PFSK-1 (cell line): ENCODE results near the gene TNS3.

Source experiments
- FOXP2 ChIP-seq: optimal IDR thresholded peaks from 2 replicates; pipeline ENCODE3; 2011; ENCODE audit warnings: borderline replicate concordance, control low read depth, inconsistent platforms; ENCODE audit not compliant: insufficient read depth; ENCODE audit errors: extremely low read length, extremely low read depth
- POLR2AphosphoS5 ChIP-seq: IDR thresholded peaks from 2 replicates; pipeline ENCODE4 v1.6.1; 2012; ENCODE audit warnings: low read depth, mild to moderate bottlenecking, control low read depth, low read length, moderate library complexity
- SIN3A ChIP-seq: IDR thresholded peaks from 2 replicates; pipeline ENCODE4 v1.6.1; 2012; ENCODE audit warnings: mild to moderate bottlenecking, low read length, moderate library complexity, borderline replicate concordance; ENCODE audit not compliant: insufficient read depth
- TAF1 ChIP-seq: IDR thresholded peaks from 2 replicates; pipeline ENCODE4 v1.6.1; 2012; ENCODE audit warnings: low read length, control low read depth, borderline replicate concordance; ENCODE audit not compliant: insufficient read depth
- TF ChIP-seq, protein P1 (sequence below), 2 experiments: IDR thresholded peaks; 2 replicates each; pipeline versions ENCODE4 v1.6.1 to v1.8.0; 2011 to 2012; ENCODE audit warnings: low read depth in 2 of 2, low read length in 2 of 2, control low read depth in 1 of 2, inconsistent platforms in 1 of 2, mild to moderate bottlenecking in 1 of 2, moderate library complexity in 1 of 2; ENCODE audit not compliant: insufficient read depth in 1 of 2

The TNS3 gene

DNA sequence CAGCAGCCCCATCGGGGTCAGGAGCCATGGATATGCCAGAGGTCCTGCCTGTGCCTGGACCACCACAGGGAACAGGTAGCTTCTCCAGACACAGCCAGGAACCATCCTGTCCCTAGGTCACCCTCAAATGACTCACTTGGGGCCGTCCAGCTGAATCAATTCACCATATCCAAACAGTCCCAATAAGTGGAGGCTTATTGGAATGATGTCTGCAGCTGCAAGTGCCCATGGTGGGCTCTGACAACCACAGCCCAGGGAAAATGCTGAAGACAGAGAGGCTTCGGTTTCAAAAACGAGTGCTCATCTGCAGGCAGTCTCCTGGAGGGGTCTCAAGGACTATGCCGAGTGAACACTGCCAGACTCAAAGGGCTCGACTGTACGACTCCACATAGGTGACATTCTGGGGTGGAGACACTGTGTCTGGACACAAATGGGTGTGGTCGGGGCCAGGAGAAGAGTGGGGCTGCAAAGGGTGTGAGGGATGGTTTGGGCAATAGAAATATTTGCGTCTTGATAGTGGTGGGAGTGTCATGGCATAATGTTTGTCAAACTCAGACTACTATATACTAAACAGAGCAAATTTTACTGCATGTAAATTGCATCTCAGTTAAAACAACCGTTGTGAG lies 204.8 kb downstream of the TNS3 start:
- TF ChIP-seq POLR2AphosphoS5, result no peak
- TF ChIP-seq SIN3A, result no peak
- no peak for TF ChIP-seq FOXP2
- no peak for TF ChIP-seq TAF1
- TF ChIP-seq, protein P1, sequence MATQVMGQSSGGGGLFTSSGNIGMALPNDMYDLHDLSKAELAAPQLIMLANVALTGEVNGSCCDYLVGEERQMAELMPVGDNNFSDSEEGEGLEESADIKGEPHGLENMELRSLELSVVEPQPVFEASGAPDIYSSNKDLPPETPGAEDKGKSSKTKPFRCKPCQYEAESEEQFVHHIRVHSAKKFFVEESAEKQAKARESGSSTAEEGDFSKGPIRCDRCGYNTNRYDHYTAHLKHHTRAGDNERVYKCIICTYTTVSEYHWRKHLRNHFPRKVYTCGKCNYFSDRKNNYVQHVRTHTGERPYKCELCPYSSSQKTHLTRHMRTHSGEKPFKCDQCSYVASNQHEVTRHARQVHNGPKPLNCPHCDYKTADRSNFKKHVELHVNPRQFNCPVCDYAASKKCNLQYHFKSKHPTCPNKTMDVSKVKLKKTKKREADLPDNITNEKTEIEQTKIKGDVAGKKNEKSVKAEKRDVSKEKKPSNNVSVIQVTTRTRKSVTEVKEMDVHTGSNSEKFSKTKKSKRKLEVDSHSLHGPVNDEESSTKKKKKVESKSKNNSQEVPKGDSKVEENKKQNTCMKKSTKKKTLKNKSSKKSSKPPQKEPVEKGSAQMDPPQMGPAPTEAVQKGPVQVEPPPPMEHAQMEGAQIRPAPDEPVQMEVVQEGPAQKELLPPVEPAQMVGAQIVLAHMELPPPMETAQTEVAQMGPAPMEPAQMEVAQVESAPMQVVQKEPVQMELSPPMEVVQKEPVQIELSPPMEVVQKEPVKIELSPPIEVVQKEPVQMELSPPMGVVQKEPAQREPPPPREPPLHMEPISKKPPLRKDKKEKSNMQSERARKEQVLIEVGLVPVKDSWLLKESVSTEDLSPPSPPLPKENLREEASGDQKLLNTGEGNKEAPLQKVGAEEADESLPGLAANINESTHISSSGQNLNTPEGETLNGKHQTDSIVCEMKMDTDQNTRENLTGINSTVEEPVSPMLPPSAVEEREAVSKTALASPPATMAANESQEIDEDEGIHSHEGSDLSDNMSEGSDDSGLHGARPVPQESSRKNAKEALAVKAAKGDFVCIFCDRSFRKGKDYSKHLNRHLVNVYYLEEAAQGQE (IDR thresholded peaks at IDR 0.05; ENCODE audit: insufficient read depth in 1 of 2, low read depth in 2 of 2, low read length in 2 of 2), result no peak

DNA sequence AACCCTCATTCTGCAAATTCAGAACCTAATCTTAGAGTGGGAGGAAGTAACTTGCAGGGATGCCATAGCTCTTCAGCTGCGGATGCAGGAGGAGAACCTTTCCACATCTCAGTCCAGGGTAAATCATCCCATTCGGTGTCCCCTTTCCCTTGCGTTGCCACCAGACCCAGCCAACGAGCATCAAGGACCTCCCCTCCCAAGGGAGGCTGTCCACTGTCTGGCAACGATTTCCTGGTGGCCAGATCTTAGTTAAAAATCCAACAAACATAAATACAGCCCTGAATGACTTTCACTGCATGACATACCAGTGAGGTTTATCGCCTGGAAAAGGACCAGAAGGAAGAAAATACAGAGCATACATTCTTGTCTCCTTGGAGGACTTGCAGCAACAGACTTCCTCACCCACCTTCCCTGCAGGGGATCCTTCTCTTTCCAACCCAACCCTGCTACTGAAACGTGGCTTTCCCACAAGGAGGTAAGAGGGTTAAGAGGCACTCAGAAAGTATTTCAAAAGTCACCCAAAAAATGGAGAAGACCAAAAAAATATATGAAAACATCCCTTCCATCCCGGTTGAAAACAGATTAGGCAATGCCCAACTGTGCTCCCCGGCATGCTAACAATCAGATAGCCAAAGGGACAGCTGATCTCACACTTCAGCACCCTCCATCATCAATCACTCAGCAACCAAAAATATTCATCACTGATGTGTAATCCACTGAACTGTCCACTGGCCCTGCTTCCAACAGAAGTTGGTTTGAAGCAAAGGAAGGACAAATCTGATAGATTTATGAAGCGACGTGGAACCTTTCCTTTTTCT lies 206.6 kb downstream of the TNS3 start:
- TF ChIP-seq FOXP2 (no peak), POLR2AphosphoS5 (no peak), SIN3A (no peak), TAF1 (no peak)
- TF ChIP-seq, protein P1 (IDR thresholded peaks at IDR 0.05; ENCODE audit: insufficient read depth in 1 of 2, low read depth in 2 of 2, low read length in 2 of 2), result no peak

DNA sequence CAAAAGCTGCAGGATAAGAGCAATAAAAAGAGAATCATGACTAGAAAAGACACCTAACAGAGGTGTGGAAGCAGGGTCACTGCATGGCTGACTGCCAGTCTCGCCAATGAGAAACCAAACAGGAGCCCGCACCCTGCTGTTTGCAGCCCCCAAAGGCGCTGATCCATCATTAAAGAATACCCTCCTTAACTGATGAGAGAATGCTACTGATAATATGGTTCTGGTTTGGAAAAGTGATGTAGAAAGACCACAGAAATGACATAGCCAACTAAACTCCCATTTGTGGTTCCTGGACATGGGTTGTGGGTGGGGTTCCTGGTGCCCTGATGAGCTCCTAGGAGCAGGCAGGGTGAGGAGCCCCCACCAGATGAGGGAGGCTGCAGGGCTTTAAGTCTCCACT lies 207.4 kb downstream of the TNS3 start:
- TF ChIP-seq FOXP2, result no peak
- no peak for TF ChIP-seq TAF1
- TF ChIP-seq, protein P1 (IDR thresholded peaks at IDR 0.05; ENCODE audit: insufficient read depth in 1 of 2, low read depth in 2 of 2, low read length in 2 of 2), result no peak
- no peak for TF ChIP-seq SIN3A
- TF ChIP-seq POLR2AphosphoS5, result no peak

DNA sequence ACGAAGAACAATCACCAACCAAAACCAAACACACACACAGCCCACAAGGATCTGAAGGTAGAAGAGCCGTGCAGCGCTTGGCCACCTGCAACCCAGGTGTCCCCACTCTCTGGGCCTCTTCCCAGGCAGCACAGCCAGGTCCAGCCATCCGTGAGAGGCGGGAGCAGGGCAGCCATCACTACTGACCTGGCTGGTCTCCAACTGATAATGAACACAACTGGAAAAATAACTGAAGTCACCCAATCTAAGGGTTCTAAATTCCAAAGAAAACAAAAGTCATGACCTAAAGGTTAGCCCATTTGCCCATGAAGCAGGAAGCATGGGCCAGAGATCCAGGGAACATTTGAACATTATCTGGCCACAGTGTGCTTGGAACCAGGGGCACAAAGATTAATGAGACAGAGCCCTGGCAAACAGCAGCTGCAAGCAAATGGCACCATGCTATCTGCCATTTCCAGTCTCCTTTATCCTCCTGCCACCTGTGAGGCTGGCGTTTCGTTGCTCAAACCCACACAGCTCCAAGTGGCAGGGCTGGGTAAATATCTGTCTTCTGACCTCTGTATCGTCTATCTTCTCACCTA lies 207.9 kb downstream of the TNS3 start:
- TF ChIP-seq, protein P1 (IDR thresholded peaks at IDR 0.05; ENCODE audit: insufficient read depth in 1 of 2, low read depth in 2 of 2, low read length in 2 of 2), result no peak
- TF ChIP-seq POLR2AphosphoS5 (no peak), FOXP2 (no peak), SIN3A (no peak), TAF1 (no peak)
